Endothelial cell of umbilical vein (primary cell): Measurements from ENCODE around the gene SLAMF1. TPM values are rescaled to one million over a fixed set of nuclear protein-coding genes. Genes with fewer than 3 reads are reported as not detected.

Experiments
- BruUV-seq: library from RNA; stranded (reverse); fragments of 400-500 nt; replicated peaks from 2 replicates; lab custom pipeline; 2021; lab: Mats Ljungman, UMichigan
- CTCF ChIA-PET: fragments of 300-600, 350-600 bp; sonication (Branson Sonifier 250); formaldehyde crosslinking; loops from one replicate; lab custom pipeline; 2021; ENCODE audit warnings: antibody characterized with exemption, inconsistent platforms; lab: Charles Lee
- POLR2A ChIA-PET: fragments of 300-600, 350-600 bp; sonication (Branson Sonifier 250); formaldehyde crosslinking; loops from one replicate; lab custom pipeline; 2021; ENCODE audit warnings: antibody characterized with exemption, inconsistent platforms; lab: Charles Lee
- DNase-seq: peaks from one replicate; pipeline ENCODE4 v3.0.0-alpha.2; 2011; ENCODE audit warnings: low read depth, low spot score
- FAIRE-seq: peaks from 2 replicates; lab custom pipeline; 2011; peaks lifted over from hg19 to GRCh38; lab: Jason Lieb, UNC
- H2AFZ ChIP-seq: 2 replicates; pipeline ENCODE4 v1.6.0; 2012; ENCODE audit warnings: low read depth, low read length, control low read depth, inconsistent platforms
- H3K27ac ChIP-seq: 2 replicates; pipeline ENCODE4 v1.5.1; 2011; ENCODE audit warnings: low read depth, mild to moderate bottlenecking, control low read depth, low read length, moderate library complexity; ENCODE audit not compliant: insufficient read depth
- H3K27me3 ChIP-seq, 2 experiments: 2 replicates each; pipeline versions ENCODE4 v1.6.0 to v1.6.1; 2011; ENCODE audit warnings: low read length in 2 of 2, mixed read lengths in 1 of 2; ENCODE audit not compliant: control insufficient read depth in 2 of 2, insufficient read depth in 2 of 2
- H3K36me3 ChIP-seq, 2 experiments: 2 replicates in 1 of 2; 3 replicates in 1 of 2; pipeline ENCODE4 v1.5.1; 2011; ENCODE audit warnings: low read length in 2 of 2, mild to moderate bottlenecking in 1 of 2, moderate library complexity in 1 of 2; ENCODE audit not compliant: control insufficient read depth in 2 of 2, insufficient read depth in 2 of 2; ENCODE audit errors: extremely low read depth in 1 of 2
- H3K4me1 ChIP-seq: 3 replicates; pipeline ENCODE4 v1.5.1; 2011; ENCODE audit warnings: mild to moderate bottlenecking, low read length; ENCODE audit not compliant: control insufficient read depth, insufficient read depth; ENCODE audit errors: extremely low read depth
- H3K4me2 ChIP-seq: 2 replicates; pipeline ENCODE4 v1.6.1; 2011; ENCODE audit warnings: low read length, control low read depth, mixed read lengths; ENCODE audit not compliant: insufficient read depth
- H3K4me3 ChIP-seq, 3 experiments: fragments of 200-600 bp in 1 of 3; sonication (generic), shearing (Covaris generic) in 1 of 3; replicated peaks in 1 of 3; 2 replicates each; pipeline ENCODE4 v1.5.1; 2011 to 2016; ENCODE audit warnings: control low read depth in 3 of 3, low read length in 3 of 3, mild to moderate bottlenecking in 2 of 3, inconsistent platforms in 1 of 3, low read depth in 1 of 3, moderate library complexity in 1 of 3; ENCODE audit not compliant: insufficient read depth in 1 of 3
- H3K79me2 ChIP-seq: 2 replicates; pipeline ENCODE4 v1.6.0; 2012; ENCODE audit warnings: low read length, inconsistent platforms; ENCODE audit not compliant: control insufficient read depth, insufficient read depth
- H3K9ac ChIP-seq: replicated peaks from 2 replicates; pipeline ENCODE3; 2011; ENCODE audit warnings: low read length, control low read depth; ENCODE audit not compliant: insufficient read depth; ENCODE audit errors: extremely low read depth
- H3K9me1 ChIP-seq: replicated peaks from 3 replicates; pipeline ENCODE4 v1.6.0; 2011; ENCODE audit warnings: mild to moderate bottlenecking, low read length; ENCODE audit not compliant: control insufficient read depth, insufficient read depth; ENCODE audit errors: extremely low read depth
- H3K9me3 ChIP-seq: replicated peaks from 2 replicates; pipeline ENCODE4 v1.5.1; 2012; ENCODE audit warnings: low read length, inconsistent platforms; ENCODE audit not compliant: control insufficient read depth, insufficient read depth
- H4K20me1 ChIP-seq: replicated peaks from 2 replicates; pipeline ENCODE3; 2011; ENCODE audit warnings: mild to moderate bottlenecking, low read length; ENCODE audit not compliant: control insufficient read depth, insufficient read depth; ENCODE audit errors: extremely low read depth
- CTCF ChIP-seq, 2 donors: IDR thresholded peaks; 1 replicate in 1 of 2; 2 replicates in 1 of 2; pipeline ENCODE4 v1.5.1; 2011; ENCODE audit warnings: low read length in 2 of 2, mild to moderate bottlenecking in 2 of 2, moderate library complexity in 2 of 2, control low read depth in 1 of 2, inconsistent platforms in 1 of 2, low read depth in 1 of 2; ENCODE audit not compliant: insufficient read depth in 1 of 2; ENCODE audit errors: extremely low read depth in 1 of 2
- EZH2 ChIP-seq: IDR thresholded peaks from 2 replicates; pipeline ENCODE4 v1.6.1; 2012; ENCODE audit warnings: borderline replicate concordance, low read depth, mild to moderate bottlenecking, moderate library complexity, low read length, inconsistent platforms; ENCODE audit not compliant: severe bottlenecking
- FOS ChIP-seq: IDR thresholded peaks from 2 replicates; pipeline ENCODE4 v1.6.1; 2011; ENCODE audit warnings: mild to moderate bottlenecking, low read length, moderate library complexity, borderline replicate concordance; ENCODE audit not compliant: insufficient read depth
- GATA2 ChIP-seq: IDR thresholded peaks from 2 replicates; pipeline ENCODE4 v1.7.0; 2011; ENCODE audit warnings: low read depth, mild to moderate bottlenecking, moderate library complexity, mixed read lengths, low read length; ENCODE audit not compliant: insufficient read length, insufficient read depth
- JUN ChIP-seq: IDR thresholded peaks from 2 replicates; pipeline ENCODE4 v1.6.1; 2011; ENCODE audit warnings: borderline replicate concordance, low read depth; ENCODE audit not compliant: insufficient read length, insufficient read depth
- MYC ChIP-seq: IDR thresholded peaks from one replicate; pipeline ENCODE4 v1.6.1; 2011; ENCODE audit warnings: mild to moderate bottlenecking, low read depth, low read length
- POLR2A ChIP-seq: IDR thresholded peaks from 2 replicates; pipeline ENCODE4 v1.6.1; 2012; ENCODE audit warnings: low read depth, mild to moderate bottlenecking, control low read depth, low read length
- POLR2AphosphoS5 ChIP-seq: IDR thresholded peaks from 2 replicates; pipeline ENCODE4 v1.6.1; 2012; ENCODE audit warnings: low read depth, mild to moderate bottlenecking, control low read depth, low read length, moderate library complexity; ENCODE audit not compliant: insufficient read depth
- dilution Hi-C: fragments of 300-500 bp; cut with MboI; formaldehyde crosslinking; loops from one replicate; pipeline ENCODE4 v1.15.0; 2019; ENCODE audit warnings: low sequenced_read_pairs; ENCODE audit not compliant: extremely low pct_ligation_motif_present
- intact Hi-C: fragments of 100-400 bp; cut with micrococcal nuclease; formaldehyde crosslinking; loops from one replicate; pipeline ENCODE4 v1.10.0; 2022
- polyA plus RNA-seq, 4 experiments: library from polyadenylated mRNA; depleted of rRNA in 3 of 4; stranded (reverse) in 3 of 4; unstranded in 1 of 4; fragments of >200 nt; gene quantifications; 2 replicates each; pipeline versions ENCODE4 v1.2.1 to v1.2.3, GENCODE V29; 2011 to 2012; ENCODE audit warnings: missing spikeins in 1 of 4
- total RNA-seq: library from RNA; stranded (reverse); gene quantifications from 2 replicates; pipeline ENCODE4 v1.2.3, GENCODE V29; 2021
- TF ChIP-seq, protein P1 (sequence below): IDR thresholded peaks from 2 replicates; pipeline ENCODE4 v1.6.1; 2011; ENCODE audit not compliant: insufficient read depth, insufficient read length

SLAMF1 gene
- total and polyA plus RNA-seq, 2 donors (not counting 3 experiments of a cell fraction or from before 2014, with no cell fraction given), result not detected

- Histone ChIP-seq H4K20me1 (no peaks in the 10 kb centered on the region), H3K9ac (no peak overlapping the region), H3K27ac (no peak overlapping the region), H3K9me3 (no peaks in the 10 kb centered on the region), H3K36me3 (no peaks in the 10 kb centered on the region), H3K27me3 (peaks cover 0 to 4% of the 10 kb centered on the region in 2 experiments), H3K4me1 (no peaks in the 10 kb centered on the region), H3K9me1 (no peaks in the 10 kb centered on the region), H3K79me2 (no peaks in the 10 kb centered on the region), H3K4me3 (no peak overlapping the region), H2AFZ (no peak overlapping the region), H3K4me2 (no peak overlapping the region)
- ChIA-PET CTCF (no interaction called here), POLR2A (no interaction called here)
- intact Hi-C loops (no loop called here), dilution Hi-C loops (no loop called here)
- BruUV-seq, result no TSS peak
- TF ChIP-seq, protein P1, sequence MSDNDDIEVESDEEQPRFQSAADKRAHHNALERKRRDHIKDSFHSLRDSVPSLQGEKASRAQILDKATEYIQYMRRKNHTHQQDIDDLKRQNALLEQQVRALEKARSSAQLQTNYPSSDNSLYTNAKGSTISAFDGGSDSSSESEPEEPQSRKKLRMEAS, result no peak
- TF ChIP-seq POLR2A (no peak), GATA2 (no peak), CTCF (IDR thresholded peaks at IDR 0.05; ENCODE audit: extremely low read depth in 1 of 2, insufficient read depth in 1 of 2, low read depth in 1 of 2, low read length in 2 of 2) (no peak), MYC (no peak), FOS (no peak), JUN (no peak), EZH2 (no peak), POLR2AphosphoS5 (no peak)
- FAIRE-seq (no peak), DNase-seq (no peak)
Observed at GRCh38 chr1:160679893-160680292, 33.0 kb upstream of the SLAMF1 start.
